ENCODE data around the gene CDC20.

The CDC20 gene

DNA sequence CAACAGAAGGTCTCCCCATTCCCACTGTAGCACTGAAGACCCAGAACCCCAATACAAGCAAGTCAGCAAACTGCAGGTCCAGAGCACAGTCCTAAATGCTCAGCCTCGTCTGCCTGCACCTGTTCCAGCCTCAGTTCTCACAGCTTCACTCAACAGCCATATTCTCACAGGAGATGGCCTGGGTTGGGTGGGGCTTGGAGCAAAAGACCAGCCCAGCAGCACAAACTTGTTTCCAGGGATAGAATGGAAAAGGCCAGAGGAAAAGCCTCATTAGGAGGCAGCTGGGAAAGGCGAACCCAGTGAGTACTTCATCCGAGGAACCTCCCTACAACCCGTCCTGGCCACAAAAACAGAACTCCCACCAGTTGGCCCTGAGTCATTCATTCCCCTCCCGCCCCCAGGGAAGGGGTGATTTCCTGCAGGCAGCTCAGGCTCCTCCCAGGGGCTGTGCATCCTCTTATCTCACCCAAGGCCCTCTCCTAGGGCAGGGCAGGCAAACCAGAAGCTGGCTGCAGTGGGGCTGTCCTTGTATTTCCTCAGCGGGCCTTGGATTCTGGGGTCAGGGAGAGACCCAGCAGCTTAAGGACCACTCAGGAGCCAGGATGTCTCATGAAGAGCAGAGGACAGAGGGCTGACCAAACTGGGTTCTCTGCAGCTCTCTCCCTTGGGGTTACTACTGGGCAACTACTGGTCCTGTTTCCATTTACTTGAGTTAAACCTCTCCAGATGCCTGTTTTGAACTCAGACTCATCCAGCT lies 28.6 kb upstream of the CDC20 start:
- DNase-seq = peak; percentile 53 to 71

DNA sequence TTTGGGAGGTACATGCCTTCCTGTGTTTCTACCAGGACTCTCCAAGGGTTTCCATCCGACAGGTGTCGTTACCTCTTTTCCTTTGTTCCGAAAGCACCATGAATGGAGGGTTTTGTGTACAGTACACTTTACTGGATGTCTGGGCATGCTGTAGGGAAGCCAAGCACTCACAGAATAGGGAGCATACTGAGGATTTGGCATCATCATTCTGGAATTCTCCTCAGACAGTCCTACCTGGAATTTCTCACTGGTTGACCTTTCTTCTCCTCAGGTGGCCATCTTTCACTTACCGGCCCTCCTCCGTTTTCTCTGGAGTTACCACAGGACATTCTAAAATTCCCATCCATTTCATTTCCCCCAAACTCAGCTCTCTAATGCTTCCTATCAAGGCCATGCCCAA lies 27.1 kb upstream of the CDC20 start:
- no peak for DNase-seq

DNA sequence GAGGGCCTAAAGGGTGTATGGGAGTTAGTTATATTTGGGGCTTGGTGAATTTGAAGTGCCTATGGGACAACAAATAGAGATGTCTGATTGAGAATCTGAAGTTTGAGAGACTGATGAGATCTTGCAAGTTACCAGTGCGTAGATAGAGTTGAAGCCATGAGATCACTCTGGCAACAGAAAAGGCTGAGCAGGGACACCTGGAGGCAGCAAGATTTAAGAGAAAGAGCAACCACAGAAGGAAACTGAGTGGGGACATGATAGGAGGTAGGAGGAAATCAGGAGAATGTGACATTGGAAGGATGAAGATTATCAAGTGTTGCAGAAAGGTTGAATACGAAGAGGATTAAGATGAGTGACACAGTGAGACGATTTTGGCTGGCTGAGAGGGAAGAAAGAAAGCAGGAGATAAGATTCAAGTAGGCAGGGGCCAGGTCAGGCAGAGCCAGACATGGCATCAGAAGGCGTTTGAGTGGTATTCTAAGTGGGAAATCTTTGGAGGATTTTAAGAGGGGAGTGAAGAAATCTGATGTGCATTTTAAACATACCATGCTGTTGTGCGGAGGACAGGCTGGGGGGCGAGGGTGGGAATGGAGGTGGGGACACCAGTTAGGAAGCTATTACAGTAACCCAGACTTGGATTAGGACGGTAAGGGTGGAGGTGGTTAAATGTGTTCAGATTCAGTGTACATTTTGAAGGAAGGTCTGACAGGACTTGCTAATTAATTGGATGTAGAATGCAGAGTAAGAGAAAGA lies 24.2 kb upstream of the CDC20 start:
- no peak for DNase-seq

DNA sequence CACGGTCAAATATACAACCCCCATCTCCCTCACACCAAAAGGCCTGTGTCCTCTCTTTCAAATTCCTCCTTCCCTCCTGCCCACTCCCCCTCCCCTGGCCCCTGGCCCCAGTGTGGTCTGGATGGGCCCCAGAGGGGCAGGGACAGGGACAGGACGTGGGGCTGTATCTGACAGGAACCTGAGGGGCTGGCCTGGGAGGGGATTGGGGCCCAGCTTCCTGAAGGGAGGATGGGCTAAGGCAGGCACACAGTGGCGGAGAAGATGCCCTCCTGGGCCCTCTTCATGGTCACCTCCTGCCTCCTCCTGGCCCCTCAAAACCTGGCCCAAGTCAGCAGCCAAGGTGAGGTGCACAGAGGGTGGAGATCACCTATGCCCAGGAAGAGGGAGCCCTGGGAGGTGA lies 21.2 kb upstream of the CDC20 start, which contains the start of gene MPL:
MPL (plus strand) TSS at position 231 of the 400 bp plus-strand sequence; CDS start at position 262, 31 bp downstream.
- no peak for DNase-seq

DNA sequence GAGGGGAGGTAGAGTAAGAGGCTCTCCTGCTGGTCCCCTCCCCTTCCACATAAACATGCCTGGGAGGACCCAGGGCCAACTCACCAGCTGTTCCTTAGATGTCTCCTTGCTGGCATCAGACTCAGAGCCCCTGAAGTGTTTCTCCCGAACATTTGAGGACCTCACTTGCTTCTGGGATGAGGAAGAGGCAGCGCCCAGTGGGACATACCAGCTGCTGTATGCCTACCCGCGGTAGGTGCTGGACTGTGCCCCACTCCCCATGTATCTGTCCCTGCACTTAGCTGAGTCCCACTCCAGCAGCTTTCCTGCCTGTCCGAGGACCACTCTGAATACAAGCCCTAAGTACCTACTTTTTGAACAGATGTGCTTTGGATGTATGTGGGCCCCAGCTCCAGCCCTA lies 20.8 kb upstream of the CDC20 start:
- DNase-seq = no peak

DNA sequence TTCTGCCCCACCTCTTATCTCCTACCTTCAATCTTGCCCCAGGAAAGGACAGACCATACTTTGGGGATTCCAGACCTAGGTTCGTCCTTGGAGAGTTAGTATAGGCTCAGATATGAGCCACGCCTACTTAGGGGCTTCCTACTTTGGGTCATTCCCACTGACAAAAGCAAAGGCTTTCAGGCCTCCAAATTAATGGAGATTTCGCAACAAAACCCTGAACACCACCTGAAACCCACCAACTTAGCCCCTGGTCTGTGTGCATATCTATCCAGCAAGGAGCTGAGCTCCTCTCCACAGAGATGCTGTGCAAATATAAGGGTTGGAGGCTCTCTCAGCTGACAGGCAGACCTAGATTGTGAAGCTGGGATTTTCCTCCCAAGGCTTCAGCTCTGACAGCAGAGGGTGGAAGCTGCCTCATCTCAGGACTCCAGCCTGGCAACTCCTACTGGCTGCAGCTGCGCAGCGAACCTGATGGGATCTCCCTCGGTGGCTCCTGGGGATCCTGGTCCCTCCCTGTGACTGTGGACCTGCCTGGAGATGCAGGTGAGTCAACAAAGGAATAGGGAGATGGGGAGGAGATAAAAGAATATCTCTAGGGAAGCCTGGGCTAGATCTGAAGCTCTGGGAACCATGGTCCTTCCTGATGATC lies 19.1 kb upstream of the CDC20 start:
- DNase-seq = no peak

DNA sequence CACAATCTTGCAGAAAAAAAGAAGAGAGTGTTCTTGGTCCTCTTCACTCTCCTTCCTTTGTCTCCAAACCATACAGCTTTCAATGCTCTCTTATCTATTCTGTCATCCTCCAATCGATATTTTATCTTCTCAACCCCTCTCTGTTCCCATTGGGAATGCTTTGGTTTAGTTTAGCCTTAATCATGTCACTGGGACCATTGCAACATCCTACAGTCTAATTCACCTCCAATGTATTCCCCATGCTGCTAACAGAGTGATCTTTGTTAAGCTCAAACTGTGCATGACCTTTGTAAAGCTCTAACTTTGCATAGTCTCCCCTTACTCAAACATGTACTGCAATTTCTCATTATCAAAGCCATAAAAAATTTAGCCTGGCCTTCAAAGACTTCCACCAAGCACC lies 18.2 kb upstream of the CDC20 start:
- DNase-seq = no peak

DNA sequence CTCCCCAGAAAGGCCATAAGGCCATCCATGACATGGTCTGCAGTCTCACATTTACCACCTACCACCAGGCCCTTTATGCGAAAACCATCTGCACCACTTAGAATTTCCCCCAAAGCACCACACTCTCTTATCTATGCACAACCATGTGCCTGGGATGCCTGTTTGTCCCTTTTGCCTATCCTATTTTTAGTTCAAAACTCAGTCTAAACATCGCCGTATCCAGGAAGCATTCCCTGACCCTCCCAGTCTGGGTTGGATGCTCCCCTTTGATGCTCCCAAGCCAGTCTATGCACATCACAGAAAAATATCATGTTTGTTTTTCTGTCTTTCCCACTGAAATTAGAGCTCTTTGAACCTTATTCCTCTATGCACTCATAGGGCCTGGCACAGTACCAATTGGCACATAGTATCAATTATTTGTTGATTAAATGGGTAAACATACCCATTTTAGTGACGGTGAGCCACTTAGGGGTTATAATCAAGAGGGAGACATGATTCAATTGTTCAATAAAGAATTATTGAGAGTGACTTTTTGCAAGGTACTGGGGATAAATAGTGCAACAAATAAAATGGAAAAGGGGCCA lies 14.4 kb upstream of the CDC20 start:
- no peak for DNase-seq

DNA sequence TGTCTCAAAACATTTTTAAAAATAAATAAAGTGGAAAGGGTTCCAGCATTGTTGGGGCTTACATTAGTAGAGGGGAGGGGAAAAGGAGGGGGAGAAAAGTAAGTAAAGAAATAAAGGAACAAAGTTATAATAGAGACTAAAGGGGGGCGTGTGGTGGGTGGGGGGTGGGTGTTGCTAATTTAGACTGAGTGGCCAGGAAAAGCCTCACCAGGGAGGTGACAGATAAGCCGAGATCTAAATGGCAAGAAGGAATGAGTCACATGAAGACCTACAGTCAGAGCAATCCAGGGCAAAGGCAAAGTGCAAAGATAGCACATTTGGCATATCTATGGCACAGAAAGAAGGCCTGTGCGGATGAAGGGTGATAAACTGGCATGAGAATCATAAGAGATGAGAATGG lies 13.7 kb upstream of the CDC20 start:
- no peak for DNase-seq

DNA sequence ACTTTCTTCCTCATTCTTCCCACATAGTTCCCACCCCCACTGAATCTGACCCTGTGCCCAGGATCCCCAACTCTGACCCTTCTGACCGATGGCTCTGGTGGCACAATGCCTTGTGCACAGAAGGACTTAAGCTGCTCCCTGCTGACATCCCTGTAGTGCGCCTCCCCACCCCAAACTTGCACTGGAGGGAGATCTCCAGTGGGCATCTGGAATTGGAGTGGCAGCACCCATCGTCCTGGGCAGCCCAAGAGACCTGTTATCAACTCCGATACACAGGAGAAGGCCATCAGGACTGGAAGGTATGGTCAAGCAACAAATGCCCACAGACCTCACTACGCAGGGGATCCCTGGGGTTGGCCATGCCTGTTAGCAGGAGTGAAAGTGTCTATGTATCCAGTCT lies 12.1 kb upstream of the CDC20 start:
- DNase-seq = no peak

DNA sequence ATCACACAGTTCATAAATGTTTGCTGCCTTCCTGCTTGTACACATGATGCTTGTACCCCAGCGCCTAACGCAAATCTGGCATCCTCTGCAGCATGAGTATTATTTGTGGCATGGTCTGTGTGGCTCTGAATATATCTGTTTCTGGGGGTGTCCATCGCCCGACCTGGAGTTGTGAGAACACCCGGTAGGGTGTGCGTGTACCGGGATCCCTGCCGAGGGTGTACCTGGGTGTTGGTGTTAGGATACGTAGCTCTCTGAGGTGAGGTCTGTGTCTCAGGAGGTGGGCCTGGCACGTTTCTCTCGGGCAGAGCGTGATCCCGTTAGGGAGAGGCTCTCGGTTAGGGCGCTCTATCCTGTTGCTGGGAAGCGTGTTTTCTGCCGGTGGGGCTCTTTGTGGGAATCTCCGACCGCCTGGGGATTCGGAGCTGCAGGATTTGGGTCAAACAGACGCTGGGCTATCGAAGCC lies 10.4 kb upstream of the CDC20 start:
- DNase-seq = no peak

DNA sequence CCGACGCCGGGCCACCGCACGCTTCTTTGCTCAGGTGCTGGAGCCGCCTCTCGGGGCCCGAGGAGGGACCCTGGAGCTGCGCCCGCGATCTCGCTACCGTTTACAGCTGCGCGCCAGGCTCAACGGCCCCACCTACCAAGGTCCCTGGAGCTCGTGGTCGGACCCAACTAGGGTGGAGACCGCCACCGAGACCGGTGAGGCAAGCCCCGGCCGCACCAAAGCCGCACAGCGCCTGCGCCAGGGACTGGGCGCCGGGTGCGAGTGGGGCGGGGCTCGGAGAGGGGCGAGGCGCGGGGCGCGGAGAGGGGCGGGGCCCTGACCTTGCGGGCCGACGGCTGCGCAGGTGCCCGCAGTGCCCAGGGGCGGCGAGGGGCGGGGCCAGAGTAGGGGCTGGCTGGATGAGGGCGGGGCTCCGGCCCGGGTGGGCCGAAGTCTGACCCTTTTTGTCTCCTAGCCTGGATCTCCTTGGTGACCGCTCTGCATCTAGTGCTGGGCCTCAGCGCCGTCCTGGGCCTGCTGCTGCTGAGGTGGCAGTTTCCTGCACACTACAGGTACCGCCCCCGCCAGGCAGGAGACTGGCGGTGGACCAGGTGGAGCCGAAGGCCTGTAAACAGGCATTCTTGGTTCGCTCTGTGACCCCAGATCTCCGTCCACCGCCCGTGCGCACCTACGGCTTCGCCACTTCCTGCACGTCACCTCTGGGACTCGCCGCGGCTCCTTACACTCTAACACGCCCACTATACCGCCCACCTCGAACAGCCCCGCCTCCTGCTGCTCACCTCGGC lies 9.8 kb upstream of the CDC20 start:
- peak; percentile 18 to 34 for DNase-seq

DNA sequence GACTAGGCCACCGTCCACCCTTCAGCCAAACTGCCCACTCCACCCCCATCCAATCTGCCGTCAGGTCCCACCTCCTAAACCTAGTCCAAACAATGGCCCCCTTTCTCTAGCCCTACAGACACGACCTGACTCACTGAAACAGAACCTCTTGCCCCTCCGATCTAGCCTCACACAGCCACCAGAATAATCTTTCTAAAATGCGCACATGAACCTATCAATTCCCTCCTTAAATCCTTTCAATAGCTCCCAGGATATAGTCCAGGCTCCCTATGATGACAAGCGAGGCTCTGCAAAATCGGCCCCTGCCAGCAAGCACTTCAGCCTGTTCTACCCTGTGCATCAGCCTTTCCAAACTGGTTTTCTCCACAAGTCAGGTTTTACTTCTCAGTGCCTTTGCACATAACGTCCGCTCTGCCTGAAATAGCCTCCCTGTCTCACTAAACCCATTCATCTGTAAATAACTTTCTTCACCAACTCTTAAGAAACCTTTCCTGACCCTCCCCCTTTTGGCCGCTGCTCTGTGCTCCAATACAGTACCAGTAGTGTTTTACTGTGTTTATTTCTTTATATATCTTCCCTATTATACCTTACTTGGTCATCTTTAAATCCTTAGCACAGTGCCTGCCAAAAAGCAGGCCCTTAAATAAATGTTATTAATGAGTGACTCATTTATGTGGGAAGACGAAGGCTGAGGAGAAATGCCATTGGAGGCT lies 9.0 kb upstream of the CDC20 start:
- no peak for DNase-seq

DNA sequence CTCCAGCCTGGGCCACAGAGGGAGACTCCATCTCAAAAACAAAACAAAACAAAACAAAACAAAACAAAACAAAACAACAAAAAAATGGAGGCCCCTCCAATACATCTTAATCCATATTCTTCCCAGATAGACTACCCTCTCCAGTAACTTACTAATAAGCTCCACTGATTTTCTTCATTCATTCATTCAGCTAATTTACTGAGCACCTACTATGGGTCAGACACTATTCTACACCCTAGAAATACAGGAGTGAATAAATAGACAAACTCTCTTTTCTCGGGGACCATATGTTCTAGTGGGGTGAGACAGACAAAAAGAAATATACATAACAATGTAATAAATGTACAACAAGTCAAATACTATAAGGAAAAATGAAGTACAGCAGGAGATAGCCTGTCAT lies 7.8 kb upstream of the CDC20 start:
- no peak for DNase-seq

DNA sequence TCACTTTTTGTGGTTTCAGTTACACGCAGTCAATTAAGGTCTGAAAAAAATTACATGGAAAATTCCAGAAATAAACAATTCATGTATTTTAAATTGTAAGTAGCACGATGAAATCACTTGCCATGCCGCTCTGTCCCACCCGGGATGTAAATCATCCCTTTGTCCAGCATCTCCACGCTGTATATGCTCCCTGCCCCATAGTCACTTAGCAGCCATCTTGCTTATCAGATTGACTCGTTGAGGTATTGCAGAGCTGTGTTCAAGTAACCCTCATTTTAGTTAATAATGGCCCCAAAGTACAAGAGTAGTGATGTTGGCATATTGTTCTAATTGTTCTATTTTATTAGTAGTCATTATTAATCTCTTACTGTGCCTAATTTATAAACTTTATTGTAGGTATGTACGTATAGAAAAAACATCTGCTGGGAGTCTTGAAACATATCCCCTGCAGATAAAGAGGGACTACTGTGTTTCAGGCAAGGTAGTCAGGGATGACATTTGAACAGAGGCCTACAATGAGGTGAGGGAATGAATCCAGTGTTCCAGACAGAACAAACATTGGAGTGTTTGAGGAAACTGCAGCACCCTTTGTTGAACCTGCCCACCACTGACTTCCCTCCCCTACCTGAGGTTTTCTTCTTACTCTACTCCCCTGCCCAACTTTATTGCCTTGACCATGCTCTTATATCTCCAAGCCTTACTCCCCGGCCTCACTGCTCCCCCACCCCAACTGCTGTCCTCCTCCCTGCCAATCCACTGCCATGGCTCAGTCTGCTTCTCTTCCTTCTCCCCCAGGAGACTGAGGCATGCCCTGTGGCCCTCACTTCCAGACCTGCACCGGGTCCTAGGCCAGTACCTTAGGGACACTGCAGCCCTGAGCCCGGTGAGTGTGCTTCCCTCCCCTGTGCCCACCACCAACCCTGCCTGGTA lies 7.1 kb upstream of the CDC20 start:
- no peak for DNase-seq

DNA sequence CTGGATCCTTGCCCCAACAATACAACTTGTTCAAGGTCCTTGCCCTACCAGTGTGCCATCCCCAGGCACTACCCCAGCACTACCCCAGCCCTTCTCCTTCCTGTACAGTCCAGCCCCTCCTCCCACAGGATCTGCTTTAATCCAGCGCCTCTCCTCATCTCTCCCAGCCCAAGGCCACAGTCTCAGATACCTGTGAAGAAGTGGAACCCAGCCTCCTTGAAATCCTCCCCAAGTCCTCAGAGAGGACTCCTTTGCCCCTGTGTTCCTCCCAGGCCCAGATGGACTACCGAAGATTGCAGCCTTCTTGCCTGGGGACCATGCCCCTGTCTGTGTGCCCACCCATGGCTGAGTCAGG lies 6.5 kb upstream of the CDC20 start:
- no peak for DNase-seq

DNA sequence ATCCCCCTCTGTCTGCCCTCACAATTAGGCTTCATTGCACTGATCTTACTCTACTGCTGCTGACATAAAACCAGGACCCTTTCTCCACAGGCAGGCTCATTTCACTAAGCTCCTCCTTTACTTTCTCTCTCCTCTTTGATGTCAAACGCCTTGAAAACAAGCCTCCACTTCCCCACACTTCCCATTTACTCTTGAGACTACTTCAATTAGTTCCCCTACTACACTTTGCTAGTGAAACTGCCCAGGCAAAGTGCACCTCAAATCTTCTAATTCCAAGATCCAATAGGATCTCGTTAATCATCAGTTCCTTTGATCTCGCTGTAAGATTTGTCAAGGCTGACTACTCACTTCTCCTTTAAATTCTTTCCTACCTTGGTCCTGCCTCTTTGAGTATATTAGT lies 5.9 kb upstream of the CDC20 start:
- DNase-seq = no peak

DNA sequence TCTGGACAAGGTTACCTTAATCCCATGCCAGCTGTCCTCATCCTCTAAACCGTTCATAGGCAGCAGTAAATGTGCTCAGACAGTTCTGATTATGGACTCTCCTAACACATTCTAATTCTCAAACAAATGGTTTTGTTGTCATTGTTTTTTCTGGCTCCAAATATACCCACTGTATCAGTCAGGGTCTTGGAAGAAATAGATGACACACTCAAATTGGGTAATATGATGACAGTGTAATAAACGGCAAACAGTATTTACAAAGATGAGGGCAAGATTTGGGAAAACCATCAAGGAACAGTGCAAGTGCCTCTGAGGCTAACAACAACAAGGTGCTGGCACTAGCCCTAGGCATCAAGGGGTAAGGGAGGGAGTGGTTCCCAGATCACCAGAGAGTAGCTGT lies 4.3 kb upstream of the CDC20 start:
- no peak for DNase-seq

DNA sequence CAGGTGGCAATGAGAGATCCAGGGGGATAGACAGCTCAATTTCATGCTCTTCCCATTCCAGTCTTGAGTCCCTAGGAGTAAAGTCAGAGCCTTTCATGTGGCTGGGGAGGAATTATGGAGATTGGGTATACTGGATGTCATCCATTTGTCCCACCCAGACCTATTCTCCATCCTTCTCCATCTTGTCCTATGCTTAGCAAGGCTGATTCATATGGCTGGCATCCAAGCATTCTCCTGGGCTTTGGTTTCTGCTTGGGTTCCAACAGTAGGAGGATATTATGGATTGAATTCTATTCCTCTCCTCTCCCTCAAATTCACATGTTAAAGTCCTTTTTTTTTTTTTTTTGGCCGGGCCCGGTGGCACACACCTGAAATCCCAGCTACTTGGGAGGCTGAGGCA lies 3.8 kb upstream of the CDC20 start:
- DNase-seq = no peak

DNA sequence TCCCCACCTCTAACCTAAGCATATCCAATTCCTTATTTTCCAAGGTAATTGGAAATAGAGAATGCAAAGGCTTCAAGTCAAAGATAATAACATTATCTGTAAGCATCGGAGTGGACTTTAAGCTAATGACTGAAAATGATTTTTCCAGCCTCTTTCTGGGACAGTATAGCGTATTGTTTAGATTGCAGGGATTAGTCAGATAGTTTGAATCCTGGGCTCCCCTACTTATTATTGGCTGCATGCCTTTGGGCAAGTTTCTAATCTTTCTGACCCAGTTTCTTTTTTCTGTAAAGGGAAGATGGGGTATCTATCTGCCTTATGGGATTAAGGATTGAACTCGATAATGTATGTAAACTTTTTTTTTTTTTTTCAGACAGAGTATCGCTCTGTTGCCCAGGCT lies 1.5 kb upstream of the CDC20 start:
- DNase-seq = no peak

All from stimulated activated CD4-positive, alpha-beta T cell treated with anti-CD3 and anti-CD28 coated beads, Interleukin-4, amount 100 ng/mL, for 4 hours (primary cell).